A549 (cell line): ENCODE data around the gene PTPRN2.

Source experiments
- ELK1 ChIP-seq: fragments of 150-350 bp; IDR thresholded peaks from 2 replicates; pipeline ENCODE4 v1.6.1; 2014; ENCODE audit warnings: low read depth, mild to moderate bottlenecking, low read length
- HDAC2 ChIP-seq: fragments of 200-600 bp; sonication (generic); IDR thresholded peaks from 2 replicates; pipeline ENCODE4 v1.6.1; 2016
- JUN ChIP-seq, 2 experiments: fragments of >200 bp; sonication (Bioruptor Twin); formaldehyde crosslinking; IDR thresholded peaks; 2 replicates in 1 of 2; 3 replicates in 1 of 2; pipeline ENCODE4 v1.6.1; 2016 to 2017
- MAX ChIP-seq: IDR thresholded peaks from 2 replicates; pipeline ENCODE4 v1.6.1; 2012
- NPAS2 ChIP-seq: fragments of 250-450 bp; sonication (Bioruptor Pico); IDR thresholded peaks from 2 replicates; pipeline ENCODE4 v1.8.0; 2022; ENCODE audit warnings: mild to moderate bottlenecking, moderate library complexity, borderline replicate concordance
- NR3C1 ChIP-seq: fragments of >200 bp; sonication (Bioruptor Twin); formaldehyde crosslinking; IDR thresholded peaks from 3 replicates; pipeline ENCODE4 v1.6.1; 2017
- POLR2A ChIP-seq: IDR thresholded peaks from 2 replicates; pipeline ENCODE4 v1.6.1; 2012; ENCODE audit warnings: mild to moderate bottlenecking, low read length
- RAD21 ChIP-seq, 2 experiments: fragments of >200 bp in 1 of 2; sonication (Bioruptor Twin) in 1 of 2; formaldehyde crosslinking in 1 of 2; IDR thresholded peaks in 1 of 2; conservative IDR thresholded peaks in 1 of 2; 2 replicates in 1 of 2; 3 replicates in 1 of 2; pipeline ENCODE4 v1.6.1; 2012 to 2018; ENCODE audit warnings: inconsistent platforms in 1 of 2
- RCOR1 ChIP-seq: fragments of 150-350 bp; IDR thresholded peaks from 2 replicates; pipeline ENCODE4 v1.6.1; 2014; ENCODE audit warnings: antibody characterized with exemption, low read length, low read depth
- TP53 ChIP-seq: fragments of 250-450 bp; sonication (Bioruptor Pico); IDR thresholded peaks from 2 replicates; pipeline ENCODE4 v1.5.0; 2021; ENCODE audit warnings: mild to moderate bottlenecking, moderate library complexity
- TF ChIP-seq, protein P1 (sequence below): fragments of >200 bp; sonication (Bioruptor Twin); formaldehyde crosslinking; IDR thresholded peaks from 3 replicates; pipeline ENCODE4 v1.5.1; 2016

GRCh38 chr7:157651366-157652160 lies 936.1 kb downstream of the PTPRN2 start:
- TF ChIP-seq NR3C1 (no peak), NPAS2 (CRISPR knock-in tag) (no peak), HDAC2 (no peak), ELK1 (no peak), POLR2A (no peak), JUN (IDR thresholded peaks at IDR 0.05) (no peak), TP53 (CRISPR knock-in tag) (no peak), MAX (no peak), RAD21 (conservative IDR thresholded peaks at IDR 0.05 in 1 of 2, IDR thresholded peaks at IDR 0.05 in 1 of 2) (no peak), RCOR1 (no peak)
- TF ChIP-seq, protein P1, sequence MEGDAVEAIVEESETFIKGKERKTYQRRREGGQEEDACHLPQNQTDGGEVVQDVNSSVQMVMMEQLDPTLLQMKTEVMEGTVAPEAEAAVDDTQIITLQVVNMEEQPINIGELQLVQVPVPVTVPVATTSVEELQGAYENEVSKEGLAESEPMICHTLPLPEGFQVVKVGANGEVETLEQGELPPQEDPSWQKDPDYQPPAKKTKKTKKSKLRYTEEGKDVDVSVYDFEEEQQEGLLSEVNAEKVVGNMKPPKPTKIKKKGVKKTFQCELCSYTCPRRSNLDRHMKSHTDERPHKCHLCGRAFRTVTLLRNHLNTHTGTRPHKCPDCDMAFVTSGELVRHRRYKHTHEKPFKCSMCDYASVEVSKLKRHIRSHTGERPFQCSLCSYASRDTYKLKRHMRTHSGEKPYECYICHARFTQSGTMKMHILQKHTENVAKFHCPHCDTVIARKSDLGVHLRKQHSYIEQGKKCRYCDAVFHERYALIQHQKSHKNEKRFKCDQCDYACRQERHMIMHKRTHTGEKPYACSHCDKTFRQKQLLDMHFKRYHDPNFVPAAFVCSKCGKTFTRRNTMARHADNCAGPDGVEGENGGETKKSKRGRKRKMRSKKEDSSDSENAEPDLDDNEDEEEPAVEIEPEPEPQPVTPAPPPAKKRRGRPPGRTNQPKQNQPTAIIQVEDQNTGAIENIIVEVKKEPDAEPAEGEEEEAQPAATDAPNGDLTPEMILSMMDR = no peak
